HUDEP-2 (cell line): ENCODE data around the gene HMGCS1.
"Not testable (repeated sequence)": the region's sequence is repeated elsewhere in the genome, so short reads cannot be mapped to it uniquely, and the experiment has no call there.

Experiments used
- DNase-seq, 76 experiments: peaks; one replicate each; lab custom pipeline; 2025; ENCODE audit not compliant: unreplicated experiment in 76 of 76; lab: John Stamatoyannopoulos, UW

HMGCS1 gene

DNA sequence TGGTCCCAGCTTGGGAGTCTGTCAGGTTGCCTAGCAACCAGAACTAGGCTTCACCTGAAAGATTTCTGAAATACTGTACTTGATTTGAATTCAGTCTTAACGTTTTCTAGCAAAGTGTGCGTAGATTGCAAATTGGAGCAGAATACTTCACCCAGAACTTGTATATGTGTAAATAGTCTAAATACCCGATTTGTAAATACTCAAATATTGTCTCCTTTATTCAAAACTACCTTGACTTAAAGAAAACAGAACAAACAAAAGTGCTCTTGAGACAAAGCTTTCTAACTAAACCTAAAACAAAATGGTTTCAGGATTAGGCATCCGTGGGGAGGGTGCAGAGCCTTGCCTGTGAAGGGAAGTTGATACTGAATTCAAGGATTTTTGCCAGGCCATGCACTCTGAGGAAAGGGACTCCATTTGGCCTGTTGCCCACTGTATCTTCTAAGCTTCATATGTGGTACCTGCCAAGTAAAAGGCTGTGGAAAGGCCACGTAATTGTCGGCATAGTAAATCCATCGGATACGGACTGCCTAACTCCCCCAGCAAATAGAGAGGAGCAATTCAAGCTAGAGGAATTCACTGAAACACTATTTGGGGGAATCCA is 744 bp upstream of the HMGCS1 start:
- DNase-seq = peak in 1 of 76 experiments; percentile 12

DNA sequence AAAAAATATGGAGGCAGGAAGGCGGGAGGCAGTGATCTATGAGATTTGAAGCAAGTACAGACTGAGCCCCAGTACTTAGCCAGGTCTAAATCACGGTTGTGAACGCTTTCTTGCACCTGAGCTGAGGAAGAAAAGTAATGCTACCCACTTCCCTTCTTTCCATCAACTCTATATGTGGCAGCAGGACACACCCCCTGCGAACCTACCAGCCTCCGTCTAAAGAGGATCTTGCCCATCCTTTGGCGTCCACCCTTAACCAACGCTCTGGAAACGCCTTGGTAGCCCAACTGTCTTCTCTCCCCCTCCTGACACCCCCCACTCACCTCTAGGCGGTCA is 545 bp downstream of the HMGCS1 start:
- DNase-seq = peak in 11 of 76 experiments; percentile 14 to 64 (median 37)

DNA sequence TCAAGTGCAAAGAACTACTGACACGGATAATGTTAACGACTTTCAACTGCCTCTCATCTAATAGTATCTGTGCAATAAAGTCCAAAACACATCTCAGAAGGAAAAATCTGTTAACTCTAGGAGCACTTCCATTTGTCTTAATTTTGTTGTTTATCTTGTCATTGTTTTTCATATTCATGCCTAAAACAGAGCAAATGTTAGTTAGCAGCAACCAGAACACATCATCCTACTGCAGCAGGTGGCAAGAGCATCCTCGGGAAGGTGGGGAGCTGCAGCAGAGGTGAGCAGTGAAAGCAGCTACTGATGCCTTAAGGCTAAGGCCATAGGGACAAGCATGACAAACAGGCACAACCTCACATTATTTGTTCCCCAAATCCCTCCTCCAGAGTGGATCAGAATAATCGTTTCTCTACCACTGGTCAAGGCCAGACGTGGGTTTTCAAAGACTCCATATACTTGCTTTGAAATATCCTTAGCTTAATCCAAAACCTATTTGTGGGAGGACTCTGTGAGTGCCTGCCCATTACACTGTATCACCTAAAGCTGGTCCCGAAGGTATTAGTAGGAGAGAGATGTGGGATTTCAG is 1.0 kb downstream of the HMGCS1 start:
- DNase-seq = no peak

DNA sequence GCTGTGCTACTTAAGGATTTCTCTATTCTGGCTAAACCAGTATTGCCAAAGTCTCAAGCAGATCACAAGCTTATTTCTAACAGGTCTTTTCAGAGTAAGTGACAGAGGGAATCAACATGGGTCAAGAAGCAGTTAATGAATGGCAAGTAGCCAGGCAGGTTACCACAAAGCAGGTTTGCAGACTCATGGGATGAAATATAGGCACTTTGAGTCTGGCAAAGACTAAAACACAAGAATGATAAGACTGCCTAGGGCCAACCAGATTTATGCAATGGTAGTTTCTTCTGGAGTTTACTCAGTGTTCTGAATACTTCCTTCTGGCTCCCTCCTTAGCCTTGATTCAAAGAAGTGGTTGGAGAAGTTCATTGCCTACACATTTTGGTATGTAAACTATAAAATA is 3.6 kb downstream of the HMGCS1 start:
- peak in 4 of 76 experiments; percentile 17 to 43 (median 24) for DNase-seq

DNA sequence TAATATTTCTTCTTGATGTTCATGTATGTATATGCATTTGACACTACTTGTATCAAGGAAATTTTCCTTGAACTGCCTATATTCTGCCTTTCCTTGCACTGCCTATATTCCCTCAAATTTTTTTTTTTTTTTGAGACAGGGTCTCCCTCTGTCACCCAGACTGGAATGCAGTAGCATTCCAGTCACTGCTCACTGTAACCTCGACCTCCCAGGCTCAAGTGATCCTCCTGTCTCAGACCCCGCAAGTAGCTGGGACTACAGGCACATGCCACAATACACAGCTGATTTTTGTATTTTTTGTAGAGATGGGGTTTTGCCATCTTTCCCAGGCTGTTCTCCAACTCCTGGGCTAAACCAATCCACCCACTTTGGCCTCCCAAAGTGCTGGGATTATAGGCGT is 4.1 kb downstream of the HMGCS1 start:
- DNase-seq = peak in 1 of 76 experiments; percentile 38

DNA sequence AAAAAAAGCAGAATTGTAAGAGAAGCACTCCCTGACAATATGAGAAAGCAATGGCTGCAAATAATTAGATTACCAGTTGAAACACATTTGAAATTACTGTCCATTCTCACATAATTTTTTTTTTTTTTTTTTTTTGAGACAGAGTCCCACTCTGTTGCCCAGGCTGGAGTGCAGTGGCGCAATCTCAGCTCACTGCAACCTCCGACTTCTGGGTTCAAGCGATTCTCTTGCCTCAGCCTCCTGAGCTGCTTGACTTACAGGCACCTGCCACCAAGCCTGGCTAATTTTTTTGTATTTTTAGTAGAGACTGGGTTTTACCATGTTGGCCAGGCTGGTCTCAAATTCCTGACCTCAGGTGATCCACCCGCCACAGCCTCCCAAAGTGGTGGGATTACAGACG is 6.3 kb downstream of the HMGCS1 start:
- not testable (repeated sequence) for DNase-seq

DNA sequence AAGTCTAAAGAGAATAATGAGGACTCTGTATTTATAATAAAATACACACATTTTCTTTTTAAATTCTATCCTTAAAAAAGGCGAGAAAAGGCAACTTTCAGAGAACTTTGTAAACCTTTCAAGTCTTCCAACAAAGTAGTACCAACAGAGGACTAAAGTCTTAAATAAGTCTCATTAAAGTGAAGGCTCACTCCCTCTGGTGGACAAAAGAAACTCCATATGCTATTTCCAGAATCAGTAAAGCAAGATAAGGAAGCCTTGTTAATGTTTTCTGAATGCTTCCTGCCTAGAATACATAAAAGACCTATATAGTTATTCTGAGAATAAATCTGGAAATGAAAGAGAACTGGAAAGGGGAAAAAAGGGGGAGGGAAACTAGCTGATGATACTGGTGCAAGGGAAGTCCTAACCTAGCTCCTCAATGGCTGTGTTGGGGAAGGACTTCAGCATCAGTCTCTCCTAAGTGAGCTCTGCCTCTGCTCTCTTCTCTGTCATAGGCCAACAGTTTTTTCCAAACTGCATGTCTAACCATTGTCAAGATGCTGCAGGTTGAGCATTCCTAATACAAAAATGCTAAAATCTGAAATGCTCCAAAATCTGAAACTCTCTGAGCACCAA is 7.2 kb downstream of the HMGCS1 start:
- peak in 29 of 76 experiments; percentile 14 to 60 (median 42) for DNase-seq

DNA sequence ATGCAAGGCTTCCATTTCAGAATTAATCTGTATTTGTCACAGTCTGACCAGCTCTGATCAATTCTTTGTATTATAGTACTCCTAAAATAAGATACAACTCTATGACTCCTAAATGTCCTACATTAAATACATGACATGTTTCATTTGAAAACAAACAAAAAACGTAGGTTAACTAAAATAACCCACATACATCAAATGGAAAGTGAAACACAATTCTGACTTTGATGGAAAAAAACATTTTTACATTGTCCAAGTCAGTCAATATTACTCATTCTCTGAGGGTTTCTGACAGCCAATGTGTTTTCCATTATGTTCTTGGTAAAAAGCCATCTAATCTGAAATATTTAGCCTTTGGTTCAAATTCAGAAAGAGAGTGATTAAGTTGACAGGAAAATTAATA is 8.7 kb downstream of the HMGCS1 start:
- DNase-seq = no peak

DNA sequence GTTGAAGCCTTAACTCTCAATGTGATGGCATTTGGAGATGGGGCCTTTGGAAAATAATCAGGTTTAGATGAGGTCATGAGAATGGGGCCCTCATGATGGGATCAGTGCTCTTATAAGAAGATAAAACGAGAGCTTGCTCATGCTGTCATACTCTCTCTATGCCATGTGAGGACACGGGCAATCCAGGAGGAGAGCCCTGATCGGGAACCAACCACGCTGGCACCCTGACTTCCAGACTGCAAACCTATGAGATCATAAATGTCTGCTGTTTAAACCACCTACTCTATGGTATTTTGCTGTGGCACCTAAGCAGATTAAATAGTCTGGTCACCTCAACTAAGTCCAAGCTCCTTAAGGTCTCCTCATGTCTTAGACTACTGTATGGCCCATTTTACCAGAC is 10.0 kb downstream of the HMGCS1 start:
- DNase-seq = peak in 1 of 76 experiments; percentile 25

DNA sequence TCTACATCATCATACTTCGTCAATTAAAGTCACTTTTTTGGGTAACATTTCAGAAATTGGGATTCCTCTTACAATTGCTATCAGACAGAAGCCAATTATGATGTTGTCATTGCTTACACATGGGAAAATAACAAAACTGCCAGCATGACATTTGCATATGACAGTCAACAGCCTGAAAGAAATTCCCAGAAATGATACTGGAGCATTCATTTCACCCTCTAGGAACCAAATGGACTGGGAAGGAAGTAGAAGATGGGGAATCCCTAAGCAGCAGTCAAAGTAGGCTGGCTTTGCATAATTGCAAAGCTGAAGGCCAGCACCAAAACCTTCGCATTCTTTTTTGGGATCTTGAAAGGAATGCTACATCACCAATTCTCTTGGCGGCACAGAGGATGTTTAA is 10.7 kb downstream of the HMGCS1 start:
- DNase-seq = no peak

DNA sequence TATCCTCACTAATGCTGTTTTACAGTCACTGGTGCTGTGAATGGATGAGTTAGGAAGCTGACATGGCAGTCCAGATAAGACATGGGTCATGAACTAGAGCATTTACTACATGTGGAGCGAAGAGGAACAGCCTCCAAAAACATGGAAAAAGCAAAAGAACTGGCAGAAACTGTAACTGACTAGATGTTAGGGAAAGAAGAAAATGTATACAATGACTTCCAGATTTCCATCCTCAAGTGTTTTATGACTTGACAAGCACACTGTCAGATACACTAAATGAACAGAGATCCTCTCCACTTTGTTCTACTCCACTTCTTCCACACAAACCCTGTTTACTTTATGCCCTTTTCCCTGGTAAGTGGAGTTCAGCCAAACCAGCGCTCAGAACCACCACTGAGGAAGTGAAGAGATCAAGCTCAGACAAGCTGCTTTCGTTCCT is 11.5 kb downstream of the HMGCS1 start:
- peak in 2 of 76 experiments; percentile 7 to 16 for DNase-seq

DNA sequence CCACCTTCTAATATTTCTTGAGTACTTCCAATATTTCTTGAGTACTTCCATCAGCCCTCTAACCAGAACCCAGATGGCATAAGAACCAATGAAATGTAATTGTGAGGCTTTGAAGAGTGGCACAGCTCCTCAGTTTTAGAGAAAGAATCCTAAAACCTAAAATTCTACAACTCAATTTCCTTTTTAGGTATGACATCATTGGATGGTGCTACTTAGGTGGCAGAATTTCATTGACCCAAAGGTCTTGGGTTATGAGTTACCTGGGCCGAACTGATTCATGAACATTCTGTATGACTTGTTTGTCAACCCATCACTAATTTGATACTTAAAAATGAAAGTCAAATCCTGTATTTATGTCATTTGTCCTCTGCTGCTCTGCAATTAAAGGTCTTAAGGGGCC is 13.1 kb downstream of the HMGCS1 start:
- no peak for DNase-seq

DNA sequence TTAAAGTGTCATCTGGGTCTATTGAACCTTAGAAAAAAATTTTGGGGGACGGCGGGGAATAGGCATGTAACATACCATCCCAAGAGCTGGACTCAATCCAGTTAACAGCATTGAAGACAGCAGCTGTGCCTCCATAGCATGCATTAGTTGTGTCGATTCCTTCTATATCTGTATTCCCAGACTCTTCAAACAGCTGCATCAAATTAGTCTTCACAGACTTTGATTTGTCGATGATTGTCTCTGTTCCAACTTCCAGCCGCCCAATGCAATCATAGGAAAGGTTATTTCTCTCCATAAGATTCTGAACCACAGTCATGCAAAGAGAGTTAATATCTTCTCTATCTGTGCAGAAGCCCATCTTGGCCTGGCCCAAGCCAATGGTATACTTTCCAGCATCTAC is 14.8 kb downstream of the HMGCS1 start:
- DNase-seq = no peak

DNA sequence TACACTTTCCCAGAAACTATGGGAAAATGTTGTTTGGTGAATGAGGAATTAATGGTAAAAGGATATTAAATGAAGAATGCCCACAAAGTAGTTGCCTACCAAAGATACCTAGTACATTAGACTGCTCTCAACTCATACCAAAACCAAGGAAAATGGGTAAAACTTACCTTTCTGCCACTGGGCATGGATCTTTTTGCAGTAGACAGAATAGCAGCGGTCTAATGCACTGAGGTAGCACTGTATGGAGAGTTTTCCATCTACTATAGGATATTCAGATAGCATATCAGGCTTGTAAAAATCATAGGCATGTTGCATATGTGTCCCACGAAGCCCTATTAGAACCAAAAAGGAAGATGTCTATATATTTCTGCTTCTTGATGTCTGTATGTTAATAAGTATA is 16.4 kb downstream of the HMGCS1 start:
- DNase-seq = no peak

DNA sequence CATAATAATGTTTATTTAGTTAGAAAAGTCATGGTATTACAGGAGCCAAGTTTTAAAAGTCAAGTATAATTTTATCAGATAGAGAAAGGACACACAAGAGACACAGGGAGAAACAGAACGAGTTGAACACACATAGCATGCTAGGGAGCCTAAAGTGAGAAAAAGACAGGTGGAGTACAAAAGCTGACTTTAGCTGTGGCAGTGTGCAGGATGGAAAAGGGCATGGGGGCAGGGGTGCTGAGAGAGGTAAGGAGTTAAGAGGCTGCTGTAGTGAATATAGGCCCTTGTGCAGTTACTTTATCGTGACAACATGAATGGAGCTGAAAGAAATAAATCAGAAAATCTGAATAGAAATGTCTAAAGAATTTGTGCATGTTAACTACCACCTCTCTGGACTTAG is 18.0 kb downstream of the HMGCS1 start:
- no peak for DNase-seq

DNA sequence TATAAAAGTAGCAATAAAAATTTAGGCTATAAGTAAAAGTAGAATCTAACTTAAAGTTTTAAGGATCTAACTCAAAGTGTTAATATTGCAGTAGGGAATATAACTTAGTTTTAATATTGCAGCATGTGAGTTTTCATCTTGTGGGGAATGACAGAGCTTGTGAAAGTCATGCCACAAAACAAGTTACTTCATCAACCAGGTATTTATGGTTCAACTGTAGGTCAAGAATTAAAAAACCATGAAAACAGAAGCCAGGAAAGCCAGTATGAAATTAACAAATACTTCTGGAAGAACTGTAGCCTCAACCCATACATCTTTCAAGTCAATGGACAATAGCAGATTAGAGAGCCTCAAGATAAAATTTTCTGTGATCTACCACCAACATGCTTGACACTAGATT is 19.0 kb downstream of the HMGCS1 start:
- no peak for DNase-seq

DNA sequence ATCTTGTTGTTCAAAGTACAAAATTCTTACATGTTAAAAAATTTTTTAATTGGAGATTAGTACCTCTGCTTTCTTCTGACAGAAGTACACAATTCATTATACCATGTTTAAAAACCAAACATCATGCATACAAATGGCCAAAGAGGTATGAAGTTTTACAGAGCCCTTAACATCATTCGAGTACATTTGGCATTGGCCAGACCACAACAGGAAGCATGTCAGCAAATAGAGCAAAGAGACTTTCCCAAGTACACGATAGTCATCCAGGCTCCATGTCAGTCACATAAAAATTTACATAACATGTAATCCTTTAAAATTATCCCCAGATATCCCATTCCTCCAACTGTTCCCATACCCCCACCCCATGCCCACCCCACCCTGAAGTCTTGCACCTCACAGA is 22.5 kb downstream of the HMGCS1 start:
- DNase-seq = no peak

DNA sequence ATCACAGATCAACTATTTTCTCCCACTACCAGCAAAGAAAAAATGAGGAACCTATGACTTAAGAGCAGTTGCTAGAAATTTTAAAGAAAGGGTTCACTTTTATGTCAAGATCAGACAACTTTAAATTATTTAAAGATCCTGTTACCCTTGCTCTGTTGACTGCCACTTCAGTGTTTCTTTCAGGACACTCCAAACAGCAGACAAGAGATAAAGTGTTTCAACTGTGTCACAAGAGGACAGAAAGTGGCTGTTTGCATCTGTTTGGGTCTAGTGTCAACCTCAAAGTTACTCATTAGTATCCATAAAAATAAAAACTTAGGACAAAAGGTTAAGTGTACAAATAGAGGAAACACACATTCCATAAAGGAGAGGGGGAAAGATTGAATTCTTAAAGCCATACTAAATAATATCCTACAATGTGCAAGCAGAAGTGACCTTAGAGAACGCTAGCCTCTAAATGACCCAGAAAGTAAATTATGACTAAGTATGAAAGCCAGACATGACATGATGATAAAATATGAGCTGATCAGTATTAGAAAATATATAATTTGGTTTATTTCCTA is 24.9 kb downstream of the HMGCS1 start:
- peak in 1 of 76 experiments; percentile 9 for DNase-seq

DNA sequence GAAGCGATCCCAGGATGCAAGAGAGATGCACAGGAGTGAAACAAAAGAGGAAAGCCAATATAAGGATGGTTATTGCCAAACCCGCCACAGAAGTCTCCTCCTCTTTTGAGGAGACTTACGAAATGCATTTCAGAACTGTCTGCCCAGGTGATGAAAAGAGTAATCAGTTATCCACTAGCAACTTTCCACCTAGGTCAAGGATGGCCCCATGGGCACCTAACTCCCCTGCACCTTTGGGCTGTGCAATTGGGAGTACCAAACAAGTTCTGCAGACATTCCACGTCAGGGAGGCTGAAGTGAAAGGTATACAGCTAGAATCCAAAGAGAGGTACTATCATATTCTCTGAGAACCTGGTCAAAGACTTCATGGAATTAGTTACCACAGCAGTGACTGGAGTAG is 25.7 kb downstream of the HMGCS1 start:
- no peak for DNase-seq

DNA sequence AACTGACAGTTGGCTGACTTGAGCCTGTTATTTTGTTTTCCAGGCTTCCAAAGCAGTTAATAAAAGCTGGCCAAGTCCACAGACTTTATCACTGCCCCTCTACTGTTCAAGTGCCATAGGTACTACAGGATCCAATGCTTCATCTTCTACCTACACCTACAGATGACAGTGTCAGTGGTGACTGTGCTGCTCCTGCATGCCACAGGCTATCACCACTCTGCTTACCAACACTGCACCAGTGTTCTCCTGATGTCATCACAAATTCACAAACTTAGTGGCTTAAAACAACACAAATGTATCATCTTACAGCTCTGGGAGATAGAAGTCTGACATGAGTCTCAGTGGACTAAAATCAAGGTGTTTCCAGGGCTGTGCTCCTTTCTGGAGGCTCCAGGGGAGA is 26.6 kb downstream of the HMGCS1 start:
- DNase-seq = peak in 3 of 76 experiments; percentile 25 to 54 (median 46)

DNA sequence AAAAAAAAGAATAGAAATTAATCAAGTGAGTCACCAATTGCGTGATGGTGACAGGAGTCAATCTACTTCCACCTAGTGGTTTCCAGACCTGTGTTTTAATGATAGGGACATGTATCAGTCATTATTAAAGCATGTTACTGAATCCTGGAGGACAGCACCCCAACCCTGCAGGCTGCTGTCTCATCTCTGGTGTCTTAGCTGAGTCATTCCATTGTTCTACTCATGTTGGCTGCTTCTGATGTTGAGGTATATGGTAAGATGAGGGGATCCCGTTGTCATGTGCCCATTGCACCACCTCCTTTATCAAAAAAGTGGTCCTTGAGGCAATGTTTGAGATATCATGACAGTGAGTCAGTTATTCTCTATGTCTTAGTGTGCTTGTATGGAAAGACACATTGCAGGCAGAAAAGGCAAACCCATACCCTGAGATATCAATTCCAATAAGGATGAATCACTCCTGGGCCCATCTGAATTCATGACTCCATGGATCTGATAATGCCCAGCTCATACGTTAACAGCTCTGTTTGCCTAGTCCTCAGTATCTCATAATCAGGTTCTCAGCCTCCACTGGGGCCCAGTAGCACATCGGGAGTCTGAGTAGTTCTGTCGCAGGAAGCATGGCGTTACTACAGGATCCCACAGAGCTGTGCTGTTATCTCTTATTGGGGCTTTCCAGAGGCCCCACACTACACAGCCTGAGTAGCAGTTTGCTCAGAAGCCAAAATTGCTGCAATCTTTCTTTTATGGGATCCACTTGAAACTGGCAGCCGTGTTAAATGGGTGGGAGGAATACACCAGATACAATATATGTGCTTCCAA is 31.2 kb downstream of the HMGCS1 start:
- DNase-seq = peak in 2 of 76 experiments; percentile 15
